Measurements from ENCODE around the gene HYLS1. TPM values are rescaled to one million over a fixed set of nuclear protein-coding genes. Genes with fewer than 3 reads are reported as not detected.
"Not testable (repeated sequence)": the region's sequence is repeated elsewhere in the genome, so short reads cannot be mapped to it uniquely, and the experiment has no call there.

Gene HYLS1
- polyA plus RNA-seq, 1 donor (not counting 4 experiments of a cell fraction or from before 2014, with no cell fraction given) = 7.2 TPM

GRCh38 chr11:125910226-125910849, 22.9 kb downstream of the HYLS1 start:
- Histone ChIP-seq H2AFZ (ENCODE audit: control insufficient read depth, low read length) (no peak overlapping the region), H3K9me1 (ENCODE audit: control insufficient read depth, extremely low read depth, insufficient read depth, low read length) (no peaks in the 10 kb centered on the region), H3K4me2 (ENCODE audit: control insufficient read depth, extremely low read depth, insufficient read depth, low read depth, low read length) (no peak overlapping the region), H3K9ac (ENCODE audit: control insufficient read depth, extremely low read depth, insufficient read depth, low read length) (no peak overlapping the region), H3K4me3 (ENCODE audit: control insufficient read depth in 2 of 3, extremely low read depth in 1 of 3, insufficient read depth in 2 of 3, low read depth in 1 of 3, low read length in 3 of 3) (no peak overlapping the region), H3K4me1 (ENCODE audit: control insufficient read depth, extremely low read depth, insufficient read depth, low read length) (no peaks in the 10 kb centered on the region), H3K27ac (ENCODE audit: control insufficient read depth, insufficient read depth, low read length) (no peak overlapping the region), H3K27me3 (ENCODE audit: control insufficient read depth, extremely low read depth, insufficient read depth, low read length) (peaks cover under 1% of the 10 kb centered on the region), H4K20me1 (ENCODE audit: control insufficient read depth, extremely low read depth, insufficient read depth, low read length) (no peaks in the 10 kb centered on the region), H3K36me3 (ENCODE audit: control insufficient read depth in 2 of 2, extremely low read depth in 1 of 2, insufficient read depth in 2 of 2, low read length in 2 of 2) (no peaks in the 10 kb centered on the region), H3K9me3 (ENCODE audit: control insufficient read depth, low read depth, low read length) (no peaks in the 10 kb centered on the region), H3K79me2 (ENCODE audit: control insufficient read depth, insufficient read depth, low read length) (no peaks in the 10 kb centered on the region)
- FAIRE-seq (no peak), DNase-seq (ENCODE audit: low read depth, low spot score) (no peak)
- dilution Hi-C loops (cut with MboI; ENCODE audit: extremely low pct_ligation_motif_present, low sequenced_read_pairs) = no loop called here
- TF ChIP-seq EZH2 (IDR thresholded peaks at IDR 0.05; ENCODE audit: low read length) (no peak), CTCF (optimal IDR thresholded peaks at IDR 0.05 in 1 of 3, IDR thresholded peaks at IDR 0.05 in 1 of 3, conservative IDR thresholded peaks at IDR 0.05 in 1 of 3; ENCODE audit: extremely low read depth in 1 of 3, insufficient read depth in 2 of 3, low read length in 3 of 3) (no peak)

- H3K9ac ChIP-seq (ENCODE audit: control insufficient read depth, extremely low read depth, insufficient read depth, low read length); DNase-seq (ENCODE audit: low read depth, low spot score); H3K79me2 ChIP-seq (ENCODE audit: control insufficient read depth, insufficient read depth, low read length); H3K4me1 ChIP-seq (ENCODE audit: control insufficient read depth, extremely low read depth, insufficient read depth, low read length); H3K27ac ChIP-seq (ENCODE audit: control insufficient read depth, insufficient read depth, low read length); H3K9me1 ChIP-seq (ENCODE audit: control insufficient read depth, extremely low read depth, insufficient read depth, low read length); H2AFZ ChIP-seq (ENCODE audit: control insufficient read depth, low read length); FAIRE-seq; H3K4me2 ChIP-seq (ENCODE audit: control insufficient read depth, extremely low read depth, insufficient read depth, low read depth, low read length); H3K27me3 ChIP-seq (ENCODE audit: control insufficient read depth, extremely low read depth, insufficient read depth, low read length); H4K20me1 ChIP-seq (ENCODE audit: control insufficient read depth, extremely low read depth, insufficient read depth, low read length); H3K4me3 ChIP-seq (ENCODE audit: control insufficient read depth in 2 of 3, extremely low read depth in 1 of 3, insufficient read depth in 2 of 3, low read depth in 1 of 3, low read length in 3 of 3); H3K9me3 ChIP-seq (ENCODE audit: control insufficient read depth, low read depth, low read length); dilution Hi-C loops (cut with MboI; ENCODE audit: extremely low pct_ligation_motif_present, low sequenced_read_pairs); H3K36me3 ChIP-seq (ENCODE audit: control insufficient read depth in 2 of 2, extremely low read depth in 1 of 2, insufficient read depth in 2 of 2, low read length in 2 of 2): not testable (repeated sequence)
These were observed 27.1 kb downstream of the HYLS1 start for GRCh38 chr11:125914601-125915000.

Measured in keratinocyte (primary cell).